ENCODE data around the gene ZNF888. TPM values are rescaled to one million over a fixed set of nuclear protein-coding genes. Genes with fewer than 3 reads are reported as not detected.
"Not testable (repeated sequence)": the region's sequence is repeated elsewhere in the genome, so short reads cannot be mapped to it uniquely, and the experiment has no call there.

The ZNF888 gene
- total RNA-seq, 1 donor from 2014 or later = 0.43 TPM

- Histone ChIP-seq H3K27ac (no peak overlapping the region), H3K27me3 (no peaks in the 10 kb centered on the region), H3K36me3 (peaks cover 15 to 23% of the 10 kb centered on the region in 2 donors), H3K4me3 (no peak overlapping the region), H3K9me3 (peaks cover 46 to 57% of the 10 kb centered on the region in 2 donors), H3K4me1 (peaks cover 0 to 4% of the 10 kb centered on the region in 2 donors)
- no peak for DNase-seq (ENCODE audit: low spot score in 2 of 2)
- intact Hi-C loops (cut with DNase I) = loop anchor here (10.0 kb wide), 1 partner anchor 162 kb away; the partner anchor contains the start of gene ZNF600
- TF ChIP-seq CTCF (IDR thresholded peaks at IDR 0.05) = no peak
Observed at GRCh38 chr19:52946322-52947310, 23.4 kb upstream of the ZNF888 start.

DNA sequence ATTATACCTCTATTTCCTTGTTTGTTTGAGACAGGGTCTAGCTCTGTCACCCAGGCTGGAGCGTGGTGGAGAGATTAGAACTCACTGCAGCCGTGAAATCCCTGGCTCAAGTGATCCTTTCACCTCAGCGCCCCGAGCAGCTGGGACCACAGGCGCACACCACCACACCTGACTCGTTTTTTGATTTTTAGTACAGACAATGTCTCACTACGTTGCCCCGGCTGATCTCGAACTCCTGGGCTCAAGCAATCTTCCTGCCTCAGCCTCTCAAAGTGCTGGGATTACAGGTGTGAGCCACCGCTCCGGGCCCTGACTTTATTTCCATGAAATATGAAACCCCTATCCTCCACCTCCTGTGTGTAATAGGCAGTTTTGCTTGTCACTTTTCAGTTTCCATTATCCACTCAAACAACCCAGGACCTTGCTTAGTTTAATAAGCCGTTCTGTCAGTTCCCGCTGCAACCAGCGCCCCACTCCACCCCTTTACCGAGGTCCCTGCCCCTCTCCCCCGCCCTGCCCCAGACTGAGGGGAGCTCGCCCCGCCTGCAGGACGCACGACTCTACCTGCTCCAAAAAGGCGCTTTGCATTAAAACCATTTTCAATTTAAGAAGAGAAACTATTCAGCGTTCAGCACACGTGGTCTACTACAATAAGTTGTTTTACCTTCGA lies 22.6 kb upstream of the ZNF888 start:
- peaks cover 0 to 4% of the 10 kb centered on the region in 2 donors for H3K4me1 ChIP-seq
- DNase-seq (ENCODE audit: low spot score in 2 of 2) = no peak
- peaks cover 38 to 49% of the 10 kb centered on the region in 2 donors for H3K9me3 ChIP-seq
- no peaks in the 10 kb centered on the region for H3K27me3 ChIP-seq
- intact Hi-C loops (cut with DNase I) = loop anchor here (10.0 kb wide), 1 partner anchor 161 kb away; the partner anchor contains the start of gene ZNF600
- peaks cover 7 to 14% of the 10 kb centered on the region in 2 donors for H3K36me3 ChIP-seq
- H3K27ac ChIP-seq = no peak overlapping the region
- TF ChIP-seq CTCF (IDR thresholded peaks at IDR 0.05) = no peak
- no peak overlapping the region for H3K4me3 ChIP-seq

- not testable (repeated sequence) for H3K27me3 ChIP-seq; H3K36me3 ChIP-seq; DNase-seq (ENCODE audit: low spot score in 2 of 2); H3K27ac ChIP-seq; H3K4me3 ChIP-seq; H3K4me1 ChIP-seq
- intact Hi-C loops (cut with DNase I) = loop anchor here (5.0 to 10.0 kb wide), 3 partner anchors 88 to 1242 kb away; partner anchors contain the start of genes MBOAT7, ZNF468 and ZNF600
- peaks cover 29 to 40% of the 10 kb centered on the region in 2 donors for H3K9me3 ChIP-seq
Observed at GRCh38 chr19:52944703-52945493, 21.7 kb upstream of the ZNF888 start.

GRCh38 chr19:52943884-52944643 lies 20.8 kb upstream of the ZNF888 start:
- no peak for DNase-seq (ENCODE audit: low spot score in 2 of 2)
- intact Hi-C loops (cut with DNase I) = loop anchor here (5.0 to 10.0 kb wide), 3 partner anchors 87 to 1243 kb away; partner anchors contain the start of genes MBOAT7, ZNF468 and ZNF600
- Histone ChIP-seq H3K27me3 (no peaks in the 10 kb centered on the region), H3K4me3 (no peak overlapping the region), H3K36me3 (no peaks in the 10 kb centered on the region), H3K9me3 (peaks cover 21 to 32% of the 10 kb centered on the region in 2 donors), H3K4me1 (peaks cover 0 to 4% of the 10 kb centered on the region in 2 donors), H3K27ac (no peak overlapping the region)
- no peak for TF ChIP-seq CTCF (IDR thresholded peaks at IDR 0.05)

DNA sequence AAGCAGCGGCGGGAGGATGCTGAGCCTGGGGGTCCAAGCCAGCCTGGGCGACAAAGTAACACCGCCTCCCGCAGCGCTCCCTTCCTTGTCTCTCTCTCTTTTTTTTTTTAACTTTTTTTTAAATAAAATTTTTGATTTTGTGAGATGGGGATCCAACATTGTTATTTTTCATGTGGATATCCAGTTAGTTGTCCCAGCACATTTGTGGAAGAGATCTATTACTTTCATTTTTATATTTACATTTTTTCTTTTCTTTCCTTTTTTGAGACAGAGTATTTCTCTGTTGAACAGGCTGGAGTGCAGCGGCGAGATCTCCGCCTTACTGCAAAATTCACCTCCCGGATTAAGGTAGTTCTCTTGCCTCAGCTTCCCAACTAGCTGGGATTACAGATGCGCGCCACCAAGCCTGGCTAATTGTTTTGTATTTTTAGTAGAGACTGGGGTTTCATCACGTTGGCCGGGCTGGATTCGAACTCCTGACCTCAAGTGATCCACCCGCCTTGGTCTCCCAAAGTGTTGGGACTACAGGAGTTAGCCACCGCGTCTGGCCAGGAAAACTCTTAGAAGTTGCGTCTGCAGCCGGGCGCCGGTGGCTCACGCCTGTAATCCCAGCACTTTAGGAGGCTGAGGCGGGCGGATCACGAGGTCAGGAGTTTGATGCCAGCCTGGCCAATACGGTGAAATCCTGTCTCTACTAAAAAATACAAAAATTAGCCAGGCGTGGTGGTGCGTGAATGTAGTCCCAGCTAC lies 20.1 kb upstream of the ZNF888 start:
- H3K36me3 ChIP-seq = no peaks in the 10 kb centered on the region
- H3K9me3 ChIP-seq = peaks cover 13 to 25% of the 10 kb centered on the region in 2 donors
- peak overlapping the region; percentile 84 to 86 for H3K27ac ChIP-seq
- H3K4me1 ChIP-seq = peaks cover 0 to 4% of the 10 kb centered on the region in 2 donors
- intact Hi-C loops (cut with DNase I) = loop anchor here (5.0 to 10.0 kb wide), 3 partner anchors 86 to 1244 kb away; partner anchors contain the start of genes MBOAT7, ZNF468 and ZNF600
- peak overlapping the region; percentile 59 to 78 for H3K4me3 ChIP-seq
- H3K27me3 ChIP-seq = no peaks in the 10 kb centered on the region
- DNase-seq (ENCODE audit: low spot score in 2 of 2) = no peak
- no peak for TF ChIP-seq CTCF (IDR thresholded peaks at IDR 0.05)

Data from ascending aorta (tissue), 2 donors.